ENCODE measurements around the gene SMYD1. TPM values are rescaled to one million over a fixed set of nuclear protein-coding genes. Genes with fewer than 3 reads are reported as not detected.
A peak's percentile ranks its signal among the peaks of the same experiment; 100 is the strongest.

The SMYD1 gene
- total RNA-seq, 6 donors from 2014 or later = not detected

GRCh38 chr2:88127638-88127887, 59.9 kb downstream of the SMYD1 start:
- no peak for ATAC-seq (ENCODE audit: low FRiP score in 2 of 2)

GRCh38 chr2:88127888-88128653, 60.4 kb downstream of the SMYD1 start, which contains the start of gene FABP1:
FABP1 (minus strand) TSS chr2:88128062; CDS start chr2:88128017, 45 bp downstream.
- H3K36me3 ChIP-seq = no peaks in the 10 kb centered on the region
- H3K9me3 ChIP-seq = no peaks in the 10 kb centered on the region
- no peaks in the 10 kb centered on the region for H3K4me1 ChIP-seq
- no peak for TF ChIP-seq POLR2AphosphoS5 (IDR thresholded peaks at IDR 0.05)
- TF ChIP-seq POLR2A (IDR thresholded peaks at IDR 0.05) = no peak
- no peak for TF ChIP-seq EP300 (IDR thresholded peaks at IDR 0.05)
- TF ChIP-seq CTCF (IDR thresholded peaks at IDR 0.05) = no peak
- no peaks in the 10 kb centered on the region for H3K27me3 ChIP-seq
- 82 to 84% methylated on average over 11 to 12 of the region's 12 CpGs for WGBS, 2 donors
- no peak for DNase-seq
- ATAC-seq (ENCODE audit: low FRiP score in 2 of 2) = no peak
- no peak within 1 kb of the TSS for H3K27ac ChIP-seq
- H3K4me3 ChIP-seq = no peak within 1 kb of the TSS

More at GRCh38 chr2:88127638-88127887, 59.9 kb downstream of the SMYD1 start:
- Histone ChIP-seq H3K9me3 (no peaks in the 10 kb centered on the region), H3K36me3 (no peaks in the 10 kb centered on the region), H3K4me3 (no peak overlapping the region), H3K27me3 (no peaks in the 10 kb centered on the region), H3K4me1 (no peaks in the 10 kb centered on the region), H3K27ac (no peak overlapping the region)
- 42 to 54% methylated on average over 1 of the region's 1 CpG for WGBS, 2 donors
- no peak for DNase-seq
- TF ChIP-seq CTCF (IDR thresholded peaks at IDR 0.05) (no peak), POLR2AphosphoS5 (IDR thresholded peaks at IDR 0.05) (no peak), POLR2A (IDR thresholded peaks at IDR 0.05) (no peak), EP300 (IDR thresholded peaks at IDR 0.05) (no peak)

GRCh38 chr2:88128654-88129312, 61.2 kb downstream of the SMYD1 start:
- DNase-seq (no peak), ATAC-seq (ENCODE audit: low FRiP score in 2 of 2) (no peak)
- WGBS, 2 donors = 91 to 95% methylated on average over 7 of the region's 7 CpGs

GRCh38 chr2:88129313-88129959, 61.8 kb downstream of the SMYD1 start:
- H3K4me1 ChIP-seq = no peaks in the 10 kb centered on the region
- H3K27me3 ChIP-seq = no peaks in the 10 kb centered on the region
- no peaks in the 10 kb centered on the region for H3K9me3 ChIP-seq
- no peak for TF ChIP-seq CTCF (IDR thresholded peaks at IDR 0.05)
- no peak for TF ChIP-seq EP300 (IDR thresholded peaks at IDR 0.05)
- no peak for TF ChIP-seq POLR2A (IDR thresholded peaks at IDR 0.05)
- TF ChIP-seq POLR2AphosphoS5 (IDR thresholded peaks at IDR 0.05) = no peak
- DNase-seq = no peak
- H3K36me3 ChIP-seq = no peaks in the 10 kb centered on the region
- 84 to 91% methylated on average over 7 of the region's 7 CpGs for WGBS, 2 donors
- no peak overlapping the region for H3K27ac ChIP-seq
- H3K4me3 ChIP-seq = no peak overlapping the region
- ATAC-seq (ENCODE audit: low FRiP score in 2 of 2) = peak in 1 of 2 donors; percentile 15

More at GRCh38 chr2:88128654-88129312, 61.2 kb downstream of the SMYD1 start:
- Histone ChIP-seq H3K27ac (no peak overlapping the region), H3K9me3 (no peaks in the 10 kb centered on the region), H3K4me1 (no peaks in the 10 kb centered on the region), H3K27me3 (no peaks in the 10 kb centered on the region), H3K36me3 (no peaks in the 10 kb centered on the region), H3K4me3 (no peak overlapping the region)
- TF ChIP-seq CTCF (IDR thresholded peaks at IDR 0.05) (no peak), POLR2AphosphoS5 (IDR thresholded peaks at IDR 0.05) (no peak), EP300 (IDR thresholded peaks at IDR 0.05) (no peak), POLR2A (IDR thresholded peaks at IDR 0.05) (no peak)

Data from upper lobe of left lung (tissue), 6 donors.